ENCODE data around the gene OR52A1.

The OR52A1 gene

GRCh38 chr11:5117588-5117987 lies 37.0 kb downstream of the OR52A1 start:
- Histone ChIP-seq H2BK5ac (ENCODE audit: low read length) (no peak overlapping the region), H4K8ac (ENCODE audit: low read depth, low read length) (no peak overlapping the region), H3K36me3 (replicated peaks in 1 of 2; ENCODE audit: control insufficient read depth in 2 of 2, insufficient read depth in 2 of 2, low read length in 2 of 2) (no peaks in the 10 kb centered on the region), H2BK15ac (ENCODE audit: low read length) (no peak overlapping the region), H3K9me3 (replicated peaks in 1 of 2; ENCODE audit: control insufficient read depth in 2 of 2, insufficient read depth in 1 of 2, low read depth in 1 of 2, low read length in 2 of 2) (no peaks in the 10 kb centered on the region), H3K9ac (ENCODE audit: low read depth, low read length, poor library complexity) (no peak overlapping the region), H2AK5ac (ENCODE audit: low read depth, low read length) (no peak overlapping the region), H2BK12ac (ENCODE audit: low read length) (no peak overlapping the region), H3K23ac (ENCODE audit: low read depth, low read length, poor library complexity) (no peak overlapping the region), H4K91ac (ENCODE audit: low read depth, low read length, poor library complexity) (no peak overlapping the region), H3K4me2 (ENCODE audit: insufficient read depth, low read length, poor library complexity, severe bottlenecking) (no peak overlapping the region), H3K27me3 (ENCODE audit: control insufficient read depth in 3 of 3, insufficient read depth in 3 of 3, low read depth in 1 of 3, low read length in 3 of 3) (no peaks in the 10 kb centered on the region), H3K27ac (replicated peaks; ENCODE audit: low read length) (no peak overlapping the region), H3K4me3 (ENCODE audit: low read length in 2 of 2) (no peak overlapping the region), H3K4ac (ENCODE audit: low read length) (no peak overlapping the region), H3K18ac (ENCODE audit: low read length) (no peak overlapping the region), H3K4me1 (ENCODE audit: control insufficient read depth in 2 of 2, insufficient read depth in 1 of 2, low read depth in 1 of 2, low read length in 2 of 2) (no peaks in the 10 kb centered on the region), H2AFZ (ENCODE audit: low read length) (no peak overlapping the region), H3K79me1 (ENCODE audit: low read depth, low read length) (no peaks in the 10 kb centered on the region), H3K14ac (ENCODE audit: low read length) (no peak overlapping the region), H2BK120ac (ENCODE audit: low read depth, low read length) (no peak overlapping the region)
- no peak for DNase-seq (ENCODE audit: low spot score)

GRCh38 chr11:5115339-5115738 lies 39.2 kb downstream of the OR52A1 start:
- no CpG with 5 or more reads among the region's 3 CpGs for WGBS, 2 donors (ENCODE audit: extremely low coverage in 2 of 2, insufficient read length in 2 of 2, insufficient replicate concordance in 1 of 2)
- no peak overlapping the region for H3K4me2 ChIP-seq (ENCODE audit: insufficient read depth, low read length, poor library complexity, severe bottlenecking)
- no peak for DNase-seq (ENCODE audit: low spot score)
- H2BK12ac ChIP-seq (ENCODE audit: low read length), result no peak overlapping the region
- H3K4me1 ChIP-seq (ENCODE audit: control insufficient read depth in 2 of 2, insufficient read depth in 1 of 2, low read depth in 1 of 2, low read length in 2 of 2), result no peaks in the 10 kb centered on the region
- H3K18ac ChIP-seq (ENCODE audit: low read length), result no peak overlapping the region
- H3K36me3 ChIP-seq (replicated peaks in 1 of 2; ENCODE audit: control insufficient read depth in 2 of 2, insufficient read depth in 2 of 2, low read length in 2 of 2), result no peaks in the 10 kb centered on the region
- H4K91ac ChIP-seq (ENCODE audit: low read depth, low read length, poor library complexity), result no peak overlapping the region
- no peak overlapping the region for H2AFZ ChIP-seq (ENCODE audit: low read length)
- H2BK15ac ChIP-seq (ENCODE audit: low read length), result no peak overlapping the region
- H3K9me3 ChIP-seq (replicated peaks in 1 of 2; ENCODE audit: control insufficient read depth in 2 of 2, insufficient read depth in 1 of 2, low read depth in 1 of 2, low read length in 2 of 2), result no peaks in the 10 kb centered on the region
- H3K4me3 ChIP-seq (ENCODE audit: low read length in 2 of 2), result no peak overlapping the region
- H2BK120ac ChIP-seq (ENCODE audit: low read depth, low read length), result no peak overlapping the region
- no peak overlapping the region for H2BK5ac ChIP-seq (ENCODE audit: low read length)
- no peaks in the 10 kb centered on the region for H3K27me3 ChIP-seq (ENCODE audit: control insufficient read depth in 3 of 3, insufficient read depth in 3 of 3, low read depth in 1 of 3, low read length in 3 of 3)
- H3K23ac ChIP-seq (ENCODE audit: low read depth, low read length, poor library complexity), result no peak overlapping the region
- no peak overlapping the region for H3K4ac ChIP-seq (ENCODE audit: low read length)
- H3K27ac ChIP-seq (replicated peaks; ENCODE audit: low read length), result no peak overlapping the region
- H4K8ac ChIP-seq (ENCODE audit: low read depth, low read length), result no peak overlapping the region
- H3K14ac ChIP-seq (ENCODE audit: low read length), result no peak overlapping the region
- H2AK5ac ChIP-seq (ENCODE audit: low read depth, low read length), result no peak overlapping the region
- no peak overlapping the region for H3K9ac ChIP-seq (ENCODE audit: low read depth, low read length, poor library complexity)
- no peaks in the 10 kb centered on the region for H3K79me1 ChIP-seq (ENCODE audit: low read depth, low read length)

GRCh38 chr11:5107285-5107684 lies 47.3 kb downstream of the OR52A1 start:
- WGBS, 2 donors (ENCODE audit: extremely low coverage in 2 of 2, insufficient read length in 2 of 2, insufficient replicate concordance in 1 of 2), result no CpG with 5 or more reads among the region's 3 CpGs
- no peak overlapping the region for H3K23ac ChIP-seq (ENCODE audit: low read depth, low read length, poor library complexity)
- H3K9me3 ChIP-seq (replicated peaks in 1 of 2; ENCODE audit: control insufficient read depth in 2 of 2, insufficient read depth in 1 of 2, low read depth in 1 of 2, low read length in 2 of 2), result no peaks in the 10 kb centered on the region
- no peak overlapping the region for H2AFZ ChIP-seq (ENCODE audit: low read length)
- H3K14ac ChIP-seq (ENCODE audit: low read length), result no peak overlapping the region
- H3K36me3 ChIP-seq (replicated peaks in 1 of 2; ENCODE audit: control insufficient read depth in 2 of 2, insufficient read depth in 2 of 2, low read length in 2 of 2), result no peaks in the 10 kb centered on the region
- no peaks in the 10 kb centered on the region for H3K27me3 ChIP-seq (ENCODE audit: control insufficient read depth in 3 of 3, insufficient read depth in 3 of 3, low read depth in 1 of 3, low read length in 3 of 3)
- no peak overlapping the region for H4K91ac ChIP-seq (ENCODE audit: low read depth, low read length, poor library complexity)
- no peak overlapping the region for H3K4ac ChIP-seq (ENCODE audit: low read length)
- no peak overlapping the region for H2BK5ac ChIP-seq (ENCODE audit: low read length)
- no peak overlapping the region for H3K4me2 ChIP-seq (ENCODE audit: insufficient read depth, low read length, poor library complexity, severe bottlenecking)
- no peak overlapping the region for H2BK120ac ChIP-seq (ENCODE audit: low read depth, low read length)
- no peak overlapping the region for H4K8ac ChIP-seq (ENCODE audit: low read depth, low read length)
- H3K4me3 ChIP-seq (ENCODE audit: low read length in 2 of 2), result no peak overlapping the region
- no peak overlapping the region for H2BK12ac ChIP-seq (ENCODE audit: low read length)
- no peak overlapping the region for H3K9ac ChIP-seq (ENCODE audit: low read depth, low read length, poor library complexity)
- H3K79me1 ChIP-seq (ENCODE audit: low read depth, low read length), result no peaks in the 10 kb centered on the region
- H3K27ac ChIP-seq (replicated peaks; ENCODE audit: low read length), result no peak overlapping the region
- H2AK5ac ChIP-seq (ENCODE audit: low read depth, low read length), result no peak overlapping the region
- H2BK15ac ChIP-seq (ENCODE audit: low read length), result no peak overlapping the region
- no peak overlapping the region for H3K18ac ChIP-seq (ENCODE audit: low read length)
- no peaks in the 10 kb centered on the region for H3K4me1 ChIP-seq (ENCODE audit: control insufficient read depth in 2 of 2, insufficient read depth in 1 of 2, low read depth in 1 of 2, low read length in 2 of 2)
- no peak for DNase-seq (ENCODE audit: low spot score)

- Histone ChIP-seq H2BK120ac (ENCODE audit: low read depth, low read length) (no peak overlapping the region), H3K27me3 (ENCODE audit: control insufficient read depth in 3 of 3, insufficient read depth in 3 of 3, low read depth in 1 of 3, low read length in 3 of 3) (no peaks in the 10 kb centered on the region), H3K27ac (replicated peaks; ENCODE audit: low read length) (no peak overlapping the region), H3K4ac (ENCODE audit: low read length) (no peak overlapping the region), H3K4me3 (ENCODE audit: low read length in 2 of 2) (no peak overlapping the region), H3K9me3 (replicated peaks in 1 of 2; ENCODE audit: control insufficient read depth in 2 of 2, insufficient read depth in 1 of 2, low read depth in 1 of 2, low read length in 2 of 2) (no peaks in the 10 kb centered on the region), H3K79me1 (ENCODE audit: low read depth, low read length) (no peaks in the 10 kb centered on the region), H3K36me3 (replicated peaks in 1 of 2; ENCODE audit: control insufficient read depth in 2 of 2, insufficient read depth in 2 of 2, low read length in 2 of 2) (no peaks in the 10 kb centered on the region), H2BK12ac (ENCODE audit: low read length) (no peak overlapping the region), H4K91ac (ENCODE audit: low read depth, low read length, poor library complexity) (no peak overlapping the region), H3K23ac (ENCODE audit: low read depth, low read length, poor library complexity) (no peak overlapping the region), H3K18ac (ENCODE audit: low read length) (no peak overlapping the region), H2AFZ (ENCODE audit: low read length) (no peak overlapping the region), H4K8ac (ENCODE audit: low read depth, low read length) (no peak overlapping the region), H2BK5ac (ENCODE audit: low read length) (no peak overlapping the region), H3K9ac (ENCODE audit: low read depth, low read length, poor library complexity) (no peak overlapping the region), H2BK15ac (ENCODE audit: low read length) (no peak overlapping the region), H3K4me2 (ENCODE audit: insufficient read depth, low read length, poor library complexity, severe bottlenecking) (no peak overlapping the region), H3K4me1 (ENCODE audit: control insufficient read depth in 2 of 2, insufficient read depth in 1 of 2, low read depth in 1 of 2, low read length in 2 of 2) (no peaks in the 10 kb centered on the region), H2AK5ac (ENCODE audit: low read depth, low read length) (no peak overlapping the region), H3K14ac (ENCODE audit: low read length) (no peak overlapping the region)
- DNase-seq (ENCODE audit: low spot score), result no peak
Observed at GRCh38 chr11:5103066-5103465, 51.5 kb downstream of the OR52A1 start.

All from neuronal stem cell (in vitro differentiated cells).